Esophagus muscularis mucosa (tissue), 3 donors: Measurements from ENCODE around the gene PITPNM1.

Experiments
- CTCF ChIP-seq, 3 experiments: fragments of 200-600 bp in 2 of 3; fragments of 450-650 bp in 1 of 3; sonication (generic) in 2 of 3; IDR thresholded peaks; one replicate each; pipeline ENCODE4 v1.5.1; 2017 to 2019; ENCODE audit warnings: antibody characterized with exemption in 3 of 3, mild to moderate bottlenecking in 2 of 3, moderate library complexity in 1 of 3
- POLR2A ChIP-seq: fragments of 450-650 bp; IDR thresholded peaks from one replicate; pipeline ENCODE4 v1.6.1; 2017; ENCODE audit warnings: antibody characterized with exemption, moderate library complexity, mild to moderate bottlenecking, low read depth
- POLR2AphosphoS5 ChIP-seq, 2 donors: sonication (generic); formaldehyde crosslinking; IDR thresholded peaks; one replicate each; pipeline ENCODE4 v1.6.1; 2017; ENCODE audit warnings: antibody characterized with exemption in 2 of 2

- TF ChIP-seq POLR2A (no peak), CTCF (IDR thresholded peaks at IDR 0.05) (peak in 2 of 3 experiments; percentile 14 to 43), POLR2AphosphoS5 (IDR thresholded peaks at IDR 0.05) (peak; percentile 90 to 92)
These were observed 22.1 kb downstream of the PITPNM1 start, which contains the start of gene AIP for GRCh38 chr11:67482827-67483798.
